GM12878 (cell line): Measurements from ENCODE around the gene UBE2Q2. TPM values are rescaled to one million over a fixed set of nuclear protein-coding genes. Genes with fewer than 3 reads are reported as not detected.

ENCODE experiments used
- ATAC-seq: fragments of 200-7000 bp; cut with Tn5 transposase; 3 replicates; pipeline ENCODE4 v1.9.1; 2020; ENCODE audit warnings: mild to moderate bottlenecking, moderate library complexity
- BruUV-seq: library from RNA; stranded (reverse); fragments of 400-500 nt; replicated peaks from 2 replicates; lab custom pipeline; 2021; lab: Mats Ljungman, UMichigan
- CTCF ChIA-PET: fragments of 300-600 bp; sonication (Branson Sonifier 250); formaldehyde crosslinking; extraction: SDS; loops from one replicate; lab custom pipeline; 2021; ENCODE audit warnings: inconsistent platforms; lab: Yijun Ruan, JAX
- POLR2A ChIA-PET: fragments of 350-600 bp; formaldehyde crosslinking; extraction: SDS; loops from one replicate; lab custom pipeline; 2021; ENCODE audit warnings: inconsistent platforms; lab: Charles Lee
- RAD21 ChIA-PET: fragments of 300-600 bp; sonication (Branson Sonifier 250); formaldehyde crosslinking; loops from one replicate; lab custom pipeline; 2023; ENCODE audit warnings: antibody characterized with exemption; ENCODE audit not compliant: unreplicated experiment; lab: Charles Lee
- SMC1A ChIA-PET: fragments of 300-600 bp; sonication (Branson Sonifier 250); formaldehyde crosslinking; loops from one replicate; lab custom pipeline; 2023; ENCODE audit not compliant: unreplicated experiment, uncharacterized antibody; lab: Charles Lee
- DNase-seq: peaks from one replicate; pipeline ENCODE4 v3.0.0-alpha.2; 2011; ENCODE audit warnings: low read depth, low spot score
- FAIRE-seq: peaks from 3 replicates; lab custom pipeline; 2011; peaks lifted over from hg19 to GRCh38; lab: Jason Lieb, UNC
- H2AFZ ChIP-seq: 2 replicates; pipeline ENCODE4 v1.6.0; 2011; ENCODE audit warnings: low read depth, low read length, control low read depth; ENCODE audit not compliant: control insufficient read depth
- H3K27ac ChIP-seq: 2 replicates; pipeline ENCODE4 v1.5.1; 2011; ENCODE audit warnings: control low read depth; ENCODE audit not compliant: control insufficient read depth, insufficient read depth
- H3K27me3 ChIP-seq, 2 experiments: replicated peaks in 1 of 2; 2 replicates each; pipeline versions ENCODE4 v1.6.0 to v1.6.1; 2011; ENCODE audit warnings: low read length in 1 of 2; ENCODE audit not compliant: control insufficient read depth in 2 of 2, insufficient read depth in 2 of 2
- H3K36me3 ChIP-seq, 2 experiments: 2 replicates each; pipeline ENCODE4 v1.5.1; 2011; ENCODE audit warnings: low read length in 1 of 2; ENCODE audit not compliant: control insufficient read depth in 2 of 2, insufficient read depth in 2 of 2
- H3K4me1 ChIP-seq: 2 replicates; pipeline ENCODE4 v1.6.1; 2011; ENCODE audit warnings: mild to moderate bottlenecking, low read length, moderate library complexity, mixed read lengths; ENCODE audit not compliant: control insufficient read depth, insufficient read depth
- H3K4me2 ChIP-seq: 2 replicates; pipeline ENCODE4 v1.6.0; 2011; ENCODE audit warnings: control low read depth; ENCODE audit not compliant: control insufficient read depth, insufficient read depth
- H3K4me3 ChIP-seq: fragments of 200-600 bp; sonication (generic); 2 replicates; pipeline ENCODE4 v1.5.1; 2016
- H3K79me2 ChIP-seq: 2 replicates; pipeline ENCODE4 v1.6.0; 2011; ENCODE audit warnings: low read length; ENCODE audit not compliant: control insufficient read depth, insufficient read depth
- H3K9ac ChIP-seq: 2 replicates; pipeline ENCODE4 v1.8.0; 2011; ENCODE audit warnings: low read length, control low read depth, mixed read lengths; ENCODE audit not compliant: control insufficient read depth, insufficient read depth
- H3K9me3 ChIP-seq: replicated peaks from 3 replicates; pipeline ENCODE4 v1.5.1; 2011; ENCODE audit warnings: mild to moderate bottlenecking, low read length; ENCODE audit not compliant: control insufficient read depth, insufficient read depth
- H4K20me1 ChIP-seq: 2 replicates; pipeline ENCODE4 v1.6.0; 2011; ENCODE audit not compliant: control insufficient read depth, insufficient read depth
- ATF7 ChIP-seq: fragments of 450-650 bp; IDR thresholded peaks from 2 replicates; pipeline ENCODE4 v1.6.1; 2016; ENCODE audit warnings: low read depth, mild to moderate bottlenecking
- BRCA1 ChIP-seq: IDR thresholded peaks from 2 replicates; pipeline ENCODE4 v1.6.1; 2011; ENCODE audit warnings: low read depth, low read length, improper control_type of control experiment
- CEBPZ ChIP-seq: fragments of 150-350 bp; IDR thresholded peaks from 2 replicates; pipeline ENCODE4 v1.6.1; 2016; ENCODE audit warnings: low read depth, low read length
- E2F4 ChIP-seq: IDR thresholded peaks from 2 replicates; pipeline ENCODE4 v1.6.1; 2012; ENCODE audit warnings: low read depth, low read length, improper control_type of control experiment
- HDAC6 ChIP-seq: fragments of 200-600 bp; sonication (generic); IDR thresholded peaks from one replicate; pipeline ENCODE4 v1.8.0; 2017; ENCODE audit warnings: antibody characterized with exemption; ENCODE audit not compliant: unreplicated experiment
- IKZF1 ChIP-seq: fragments of 450-650 bp; conservative IDR thresholded peaks from 2 replicates; pipeline ENCODE4 v1.6.1; 2017; ENCODE audit warnings: antibody characterized with exemption, mild to moderate bottlenecking
- IKZF2 ChIP-seq, 2 experiments: fragments of 450-650 bp; IDR thresholded peaks; 2 replicates each; pipeline ENCODE4 v1.6.1; 2017; ENCODE audit warnings: mild to moderate bottlenecking in 2 of 2, moderate library complexity in 2 of 2
- MYC ChIP-seq: IDR thresholded peaks from 2 replicates; pipeline ENCODE4 v1.6.1; 2011; ENCODE audit warnings: mild to moderate bottlenecking, low read length, moderate library complexity, inconsistent platforms; ENCODE audit not compliant: insufficient read depth, insufficient replicate concordance, insufficient read length, severe bottlenecking
- NFXL1 ChIP-seq: fragments of 450-650 bp; IDR thresholded peaks from 2 replicates; pipeline ENCODE4 v1.6.1; 2017; ENCODE audit warnings: antibody characterized with exemption, mild to moderate bottlenecking, borderline replicate concordance
- NR2F1 ChIP-seq: fragments of 450-650 bp; conservative IDR thresholded peaks from 2 replicates; pipeline ENCODE4 v1.6.1; 2017; ENCODE audit warnings: mild to moderate bottlenecking
- PML ChIP-seq: IDR thresholded peaks from 2 replicates; pipeline ENCODE4 v1.6.1; 2012; ENCODE audit warnings: low read length, inconsistent platforms
- SMAD1 ChIP-seq: fragments of 450-650 bp; IDR thresholded peaks from 2 replicates; pipeline ENCODE4 v1.6.1; 2018; ENCODE audit warnings: mild to moderate bottlenecking, low read depth; ENCODE audit not compliant: partially characterized antibody
- SMARCA5 ChIP-seq: fragments of 450-650 bp; IDR thresholded peaks from 2 replicates; pipeline ENCODE4 v1.6.1; 2017; ENCODE audit warnings: mild to moderate bottlenecking
- ZSCAN29 ChIP-seq: fragments of 450-650 bp; IDR thresholded peaks from 2 replicates; pipeline ENCODE4 v1.6.1; 2017; ENCODE audit warnings: mild to moderate bottlenecking, moderate library complexity
- WGBS: methylation state at CpG from one replicate; pipeline ENCODE4 v1.1.6; 2016; ENCODE audit warnings: low lambda C conversion rate; ENCODE audit not compliant: insufficient replicate concordance, insufficient coverage; ENCODE audit errors: missing lambda C conversion rate; 5-methylcytosine and 5-hydroxymethylcytosine counted together
- in situ Hi-C: fragments of 300-500 bp; cut with MboI; formaldehyde crosslinking; loops from 9 replicates; pipeline ENCODE4 v1.14.3; 2018; ENCODE audit warnings: mixed read lengths
- intact Hi-C: fragments of 100-400 bp; cut with micrococcal nuclease; formaldehyde crosslinking; loops from one replicate; pipeline ENCODE4 v1.14.2; 2022; ENCODE audit not compliant: unreplicated experiment
- polyA plus RNA-seq, 11 experiments: library from polyadenylated mRNA; depleted of rRNA in 4 of 11; unstranded in 6 of 11; stranded (reverse) in 5 of 11; fragments of >200 nt; fragmentation: Nextera tagmentation in 4 of 11; fragmentation: Illumina TruSeq in 1 of 11; extraction: Ambion mirVana in 4 of 11; extraction: Trizol in 1 of 11; gene quantifications; 1 replicate in 1 of 11; 2 replicates in 10 of 11; pipeline versions ENCODE4 v1.2.1 to v1.2.3, GENCODE V29; 2011 to 2016; ENCODE audit warnings: inconsistent platforms in 2 of 11, missing spikeins in 2 of 11, low read depth in 1 of 11
- total RNA-seq, 4 experiments: library from RNA; depleted of rRNA in 3 of 4; stranded (reverse); fragments of >200 nt in 3 of 4; fragmentation: Illumina TruSeq in 1 of 4; extraction: Trizol in 1 of 4; gene quantifications; 2 replicates each; pipeline versions ENCODE4 v1.2.1 to v1.2.3, GENCODE V29; 2013 to 2021

UBE2Q2 gene
- total and polyA plus RNA-seq, 10 of the 15 experiments (the other 5 are each of a cell fraction or from before 2014, with no cell fraction given), result 11.1 to 31.9 (median 21.6) TPM

- H3K4me1 ChIP-seq, result no peaks in the 10 kb centered on the region
- no peaks in the 10 kb centered on the region for H3K27me3 ChIP-seq
- TF ChIP-seq SMARCA5, result no peak
- TF ChIP-seq HDAC6, result no peak
- TF ChIP-seq ZSCAN29, result no peak
- no peak for TF ChIP-seq MYC
- TF ChIP-seq BRCA1, result no peak
- TF ChIP-seq IKZF1, result no peak
- RAD21 ChIA-PET, result no interaction called here
- no peaks in the 10 kb centered on the region for H4K20me1 ChIP-seq
- intact Hi-C loops (no loop called here), in situ Hi-C loops (no loop called here)
- H2AFZ ChIP-seq, result no peak overlapping the region
- H3K9me3 ChIP-seq, result no peaks in the 10 kb centered on the region
- no peak overlapping the region for H3K27ac ChIP-seq
- no peak overlapping the region for H3K4me3 ChIP-seq
- no peaks in the 10 kb centered on the region; a peak in 1 of 4 replicates for H3K36me3 ChIP-seq
- DNase-seq (no peak), ATAC-seq (no peak; the same call in 2 of the 3 replicates), FAIRE-seq (no peak)
- POLR2A ChIA-PET, result no interaction called here
- no peaks in the 10 kb centered on the region for H3K79me2 ChIP-seq
- WGBS, result 69% methylated on average over 5 of the region's 5 CpGs
- CTCF ChIA-PET, result no interaction called here
- no peak overlapping the region for H3K4me2 ChIP-seq
- BruUV-seq, result no TSS peak
- SMC1A ChIA-PET, result no interaction called here
- H3K9ac ChIP-seq, result no peak overlapping the region
These were observed 100.0 kb downstream of the UBE2Q2 start for GRCh38 chr15:75943246-75943645.

- Histone ChIP-seq H3K36me3 (no peaks in the 10 kb centered on the region; a peak in 1 of 4 replicates), H2AFZ (no peak overlapping the region), H3K4me1 (no peaks in the 10 kb centered on the region), H3K4me2 (no peak overlapping the region), H3K9ac (no peak overlapping the region), H3K4me3 (no peak overlapping the region), H3K9me3 (no peaks in the 10 kb centered on the region), H3K27me3 (no peaks in the 10 kb centered on the region), H4K20me1 (no peaks in the 10 kb centered on the region), H3K27ac (no peak overlapping the region), H3K79me2 (no peaks in the 10 kb centered on the region)
- no peak for FAIRE-seq
- 0% methylated on average over 1 of the region's 1 CpG for WGBS
- intact Hi-C loops, result no loop called here
- ChIA-PET POLR2A (no interaction called here), RAD21 (no interaction called here), CTCF (interaction anchor here (1.2 kb wide), 1 partner anchor 207 kb away, joined by 4 read pairs; no protein-coding TSS in a partner anchor), SMC1A (no interaction called here)
- in situ Hi-C loops, result no loop called here
- ATAC-seq, result no peak; the same call in 2 of the 3 replicates
- DNase-seq, result no peak
- BruUV-seq, result no TSS peak
- TF ChIP-seq PML (no peak), IKZF2 (IDR thresholded peaks at IDR 0.05) (no peak), NR2F1 (no peak), CEBPZ (no peak), NFXL1 (no peak), ATF7 (no peak), SMAD1 (no peak), ZSCAN29 (no peak), E2F4 (no peak)
These were observed 100.5 kb downstream of the UBE2Q2 start for GRCh38 chr15:75943713-75944215.
